ENCODE results near the gene PSMB11.
"Not testable (repeated sequence)": the region's sequence is repeated elsewhere in the genome, so short reads cannot be mapped to it uniquely, and the experiment has no call there.

PSMB11 gene

GRCh38 chr14:23009939-23010726, 31.9 kb upstream of the PSMB11 start, which contains the start of gene C14orf93:
C14orf93 (minus strand) TSS chr14:23010143; CDS start chr14:22999023, 11,120 bp downstream.
- TF ChIP-seq, protein P1, sequence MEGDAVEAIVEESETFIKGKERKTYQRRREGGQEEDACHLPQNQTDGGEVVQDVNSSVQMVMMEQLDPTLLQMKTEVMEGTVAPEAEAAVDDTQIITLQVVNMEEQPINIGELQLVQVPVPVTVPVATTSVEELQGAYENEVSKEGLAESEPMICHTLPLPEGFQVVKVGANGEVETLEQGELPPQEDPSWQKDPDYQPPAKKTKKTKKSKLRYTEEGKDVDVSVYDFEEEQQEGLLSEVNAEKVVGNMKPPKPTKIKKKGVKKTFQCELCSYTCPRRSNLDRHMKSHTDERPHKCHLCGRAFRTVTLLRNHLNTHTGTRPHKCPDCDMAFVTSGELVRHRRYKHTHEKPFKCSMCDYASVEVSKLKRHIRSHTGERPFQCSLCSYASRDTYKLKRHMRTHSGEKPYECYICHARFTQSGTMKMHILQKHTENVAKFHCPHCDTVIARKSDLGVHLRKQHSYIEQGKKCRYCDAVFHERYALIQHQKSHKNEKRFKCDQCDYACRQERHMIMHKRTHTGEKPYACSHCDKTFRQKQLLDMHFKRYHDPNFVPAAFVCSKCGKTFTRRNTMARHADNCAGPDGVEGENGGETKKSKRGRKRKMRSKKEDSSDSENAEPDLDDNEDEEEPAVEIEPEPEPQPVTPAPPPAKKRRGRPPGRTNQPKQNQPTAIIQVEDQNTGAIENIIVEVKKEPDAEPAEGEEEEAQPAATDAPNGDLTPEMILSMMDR (IDR thresholded peaks at IDR 0.05) = no peak
- Histone ChIP-seq H3K27me3 (no peaks in the 10 kb centered on the region), H3K36me3 (no peaks in the 10 kb centered on the region), H3K9me3 (no peaks in the 10 kb centered on the region), H3K4me3 (ENCODE audit: low read depth in 1 of 2, low read length in 1 of 2) (peak within 1 kb of the TSS; percentile 70 to 90), H3K4me1 (ENCODE audit: control insufficient read depth in 1 of 2, insufficient read depth in 1 of 2, low read depth in 1 of 2, low read length in 1 of 2) (peaks cover 29 to 35% of the 10 kb centered on the region in 2 experiments), H3K27ac (peak within 1 kb of the TSS; percentile 85)

DNA sequence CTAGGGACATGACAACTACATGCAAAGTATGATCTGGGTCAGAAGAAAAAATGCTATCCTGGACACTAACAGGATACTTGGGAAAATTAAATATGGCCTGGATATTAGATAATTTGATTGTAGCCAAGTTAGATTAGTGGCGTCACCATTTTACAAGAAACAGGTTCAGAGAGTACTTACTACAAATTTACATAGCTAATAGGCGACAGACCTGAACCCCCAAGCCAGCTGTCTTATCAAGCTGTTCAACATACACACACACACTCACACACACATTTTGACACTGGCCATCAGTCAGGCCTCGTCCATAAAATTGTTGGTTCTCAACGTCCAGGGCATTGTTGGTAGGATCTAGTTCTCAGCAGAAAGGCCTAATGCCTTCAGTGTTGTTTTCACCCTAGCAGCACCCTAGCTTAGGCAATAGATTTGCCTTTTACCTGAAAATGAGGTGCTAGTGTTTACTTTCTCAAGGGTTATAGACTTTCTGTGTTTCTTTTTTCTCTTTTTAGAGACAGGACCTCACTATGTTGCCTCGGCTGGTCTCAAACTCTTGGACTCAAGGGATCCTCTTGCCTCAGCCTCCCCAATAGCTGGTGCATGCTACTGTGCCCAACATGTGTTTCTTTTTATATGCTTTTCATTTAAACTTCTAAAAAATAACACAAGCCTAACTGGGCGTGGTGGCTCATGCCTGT, 28.8 kb upstream of the PSMB11 start:
- Histone ChIP-seq H3K27me3 (no peaks in the 10 kb centered on the region), H3K4me3 (ENCODE audit: low read depth in 1 of 2, low read length in 1 of 2) (no peak overlapping the region), H3K27ac (no peak overlapping the region), H3K9me3 (no peaks in the 10 kb centered on the region), H3K4me1 (ENCODE audit: control insufficient read depth in 1 of 2, insufficient read depth in 1 of 2, low read depth in 1 of 2, low read length in 1 of 2) (peaks cover 14 to 20% of the 10 kb centered on the region in 2 experiments), H3K36me3 (no peaks in the 10 kb centered on the region)
- TF ChIP-seq, protein P1 (IDR thresholded peaks at IDR 0.05) = no peak

GRCh38 chr14:23013749-23014054, 28.3 kb upstream of the PSMB11 start:
- not testable (repeated sequence) for H3K27me3 ChIP-seq; H3K27ac ChIP-seq; H3K4me3 ChIP-seq (ENCODE audit: low read depth in 1 of 2, low read length in 1 of 2); H3K9me3 ChIP-seq; H3K36me3 ChIP-seq
- peaks cover 14 to 15% of the 10 kb centered on the region in 2 experiments for H3K4me1 ChIP-seq (ENCODE audit: control insufficient read depth in 1 of 2, insufficient read depth in 1 of 2, low read depth in 1 of 2, low read length in 1 of 2)

DNA sequence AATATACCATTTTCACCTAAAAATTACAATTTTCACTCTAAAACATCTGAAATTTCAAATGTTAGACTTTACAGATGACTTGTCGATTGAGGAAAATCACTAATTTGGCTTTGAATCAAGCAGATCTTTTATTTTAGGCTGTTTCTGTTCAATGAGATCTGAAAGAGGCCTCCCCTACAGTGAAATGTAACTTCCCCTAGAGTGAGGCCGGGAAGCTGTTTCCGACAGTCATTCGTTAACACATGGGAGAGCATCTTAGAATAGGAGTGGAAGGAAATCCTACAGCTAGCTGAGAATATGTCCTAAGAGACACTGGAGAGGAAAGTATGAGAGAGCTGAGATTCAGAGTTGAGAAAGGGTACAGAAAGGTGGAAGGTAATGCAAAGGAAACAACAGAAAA, 26.4 kb upstream of the PSMB11 start:
- Histone ChIP-seq H3K27ac (no peak overlapping the region), H3K9me3 (no peaks in the 10 kb centered on the region), H3K36me3 (no peaks in the 10 kb centered on the region), H3K4me3 (ENCODE audit: low read depth in 1 of 2, low read length in 1 of 2) (no peak overlapping the region), H3K4me1 (ENCODE audit: control insufficient read depth in 1 of 2, insufficient read depth in 1 of 2, low read depth in 1 of 2, low read length in 1 of 2) (peaks cover under 1% of the 10 kb centered on the region in 2 experiments), H3K27me3 (no peaks in the 10 kb centered on the region)
- TF ChIP-seq, protein P1 (IDR thresholded peaks at IDR 0.05) = no peak

DNA sequence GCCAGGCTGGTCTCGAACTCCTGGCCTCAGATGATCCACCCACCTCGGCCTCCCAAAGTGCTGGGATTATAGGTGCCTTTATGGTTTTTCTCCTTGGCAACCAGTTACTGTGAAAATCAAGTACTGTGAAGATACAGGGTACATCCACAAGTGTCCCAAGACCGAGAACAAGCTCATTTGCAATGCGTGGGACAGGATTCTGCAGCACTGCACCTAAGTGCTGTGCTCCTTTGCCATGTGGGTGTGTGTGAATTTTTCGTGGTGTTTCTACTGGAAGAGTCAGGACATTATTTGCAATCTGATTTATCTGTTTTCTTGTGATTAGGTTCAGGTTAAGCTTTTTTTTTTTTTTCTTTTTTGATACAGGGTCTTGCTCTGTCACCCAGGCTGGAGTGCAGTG, 24.9 kb upstream of the PSMB11 start:
- no peak overlapping the region for H3K27ac ChIP-seq
- no peaks in the 10 kb centered on the region for H3K36me3 ChIP-seq
- TF ChIP-seq, protein P1 (IDR thresholded peaks at IDR 0.05) = no peak
- no peak overlapping the region for H3K4me3 ChIP-seq (ENCODE audit: low read depth in 1 of 2, low read length in 1 of 2)
- no peaks in the 10 kb centered on the region for H3K27me3 ChIP-seq
- H3K4me1 ChIP-seq (ENCODE audit: control insufficient read depth in 1 of 2, insufficient read depth in 1 of 2, low read depth in 1 of 2, low read length in 1 of 2) = no peaks in the 10 kb centered on the region
- no peaks in the 10 kb centered on the region for H3K9me3 ChIP-seq

DNA sequence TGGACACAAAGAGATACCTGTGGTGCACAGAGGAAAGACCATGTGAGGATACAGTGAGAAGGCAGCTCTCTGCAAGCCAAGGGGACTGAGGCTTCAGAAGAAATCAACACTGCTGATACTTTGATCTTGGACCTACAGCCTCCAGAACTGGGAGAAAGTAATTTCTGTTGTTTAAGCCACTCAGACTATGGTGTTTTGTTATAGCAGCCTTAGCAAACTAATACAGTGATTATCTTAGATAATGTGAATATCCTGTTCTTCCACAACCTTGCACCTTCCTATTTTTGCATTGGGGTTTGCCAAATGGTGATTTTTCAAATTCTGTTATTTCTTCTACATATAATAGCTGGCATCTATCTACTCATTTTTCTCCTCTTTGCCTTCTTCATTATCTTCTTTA, 23.9 kb upstream of the PSMB11 start:
- TF ChIP-seq, protein P1 (IDR thresholded peaks at IDR 0.05) = no peak
- H3K4me1 ChIP-seq (ENCODE audit: control insufficient read depth in 1 of 2, insufficient read depth in 1 of 2, low read depth in 1 of 2, low read length in 1 of 2) = no peaks in the 10 kb centered on the region
- H3K9me3 ChIP-seq = no peaks in the 10 kb centered on the region
- no peaks in the 10 kb centered on the region for H3K36me3 ChIP-seq
- no peak overlapping the region for H3K27ac ChIP-seq
- no peak overlapping the region for H3K4me3 ChIP-seq (ENCODE audit: low read depth in 1 of 2, low read length in 1 of 2)
- no peaks in the 10 kb centered on the region for H3K27me3 ChIP-seq

Measured in neutrophil (primary cell).